ENCODE measurements around the gene INPP1.
"Not testable (repeated sequence)": the region's sequence is repeated elsewhere in the genome, so short reads cannot be mapped to it uniquely, and the experiment has no call there.

INPP1 gene

GRCh38 chr2:190343536-190344275 is at the start of gene INPP1:
INPP1 (plus strand) TSS chr2:190343589; CDS start chr2:190360103, 16,514 bp downstream.
- DNase-seq (ENCODE audit: low read depth, low spot score): no peak

GRCh38 chr2:190297880-190298279 is 45.5 kb upstream of the INPP1 start:
- DNase-seq (ENCODE audit: low read depth, low spot score): not testable (repeated sequence)

GRCh38 chr2:190301032-190301431 is 42.4 kb upstream of the INPP1 start:
- no peak for DNase-seq (ENCODE audit: low read depth, low spot score)

- DNase-seq (ENCODE audit: low read depth, low spot score): no peak
These were observed 41.3 kb upstream of the INPP1 start for GRCh38 chr2:190302052-190302451.

GRCh38 chr2:190303647-190304046 is 39.7 kb upstream of the INPP1 start:
- DNase-seq (ENCODE audit: low read depth, low spot score): no peak

GRCh38 chr2:190304404-190304803 is 39.0 kb upstream of the INPP1 start:
- DNase-seq (ENCODE audit: low read depth, low spot score): no peak

- DNase-seq (ENCODE audit: low read depth, low spot score): no peak
These were observed 35.4 kb upstream of the INPP1 start for GRCh38 chr2:190308031-190308430.

GRCh38 chr2:190311893-190312634 is 31.3 kb upstream of the INPP1 start:
- no peak for DNase-seq (ENCODE audit: low read depth, low spot score)

- DNase-seq (ENCODE audit: low read depth, low spot score): not testable (repeated sequence)
These were observed 30.8 kb upstream of the INPP1 start for GRCh38 chr2:190312635-190313025.

GRCh38 chr2:190313880-190314279 is 29.5 kb upstream of the INPP1 start:
- DNase-seq (ENCODE audit: low read depth, low spot score): no peak

- DNase-seq (ENCODE audit: low read depth, low spot score): no peak
These were observed 28.1 kb upstream of the INPP1 start for GRCh38 chr2:190315273-190315672.

GRCh38 chr2:190318514-190318913 is 24.9 kb upstream of the INPP1 start:
- DNase-seq (ENCODE audit: low read depth, low spot score): no peak

GRCh38 chr2:190318931-190319554 is 24.3 kb upstream of the INPP1 start:
- DNase-seq (ENCODE audit: low read depth, low spot score): no peak

GRCh38 chr2:190319555-190320498 is 23.6 kb upstream of the INPP1 start, which contains the start of gene HIBCH:
HIBCH (minus strand) TSS chr2:190319826; CDS start chr2:190319750, 76 bp downstream.
- peak; percentile 95 for DNase-seq (ENCODE audit: low read depth, low spot score)

GRCh38 chr2:190320696-190321095 is 22.7 kb upstream of the INPP1 start:
- DNase-seq (ENCODE audit: low read depth, low spot score): no peak

GRCh38 chr2:190323406-190323805 is 20.0 kb upstream of the INPP1 start:
- no peak for DNase-seq (ENCODE audit: low read depth, low spot score)

GRCh38 chr2:190325588-190325987 is 17.8 kb upstream of the INPP1 start:
- DNase-seq (ENCODE audit: low read depth, low spot score): no peak

GRCh38 chr2:190327867-190328572 is 15.4 kb upstream of the INPP1 start:
- no peak for DNase-seq (ENCODE audit: low read depth, low spot score)

GRCh38 chr2:190328573-190329147 is 14.7 kb upstream of the INPP1 start:
- DNase-seq (ENCODE audit: low read depth, low spot score): no peak

GRCh38 chr2:190333395-190333794 is 10.0 kb upstream of the INPP1 start:
- DNase-seq (ENCODE audit: low read depth, low spot score): no peak
